DND-41 (cell line): ENCODE measurements around the gene FABP6.

Experiments used
- ATAC-seq: fragments of 200-7000 bp; cut with Tn5 transposase; 3 replicates; pipeline ENCODE4 v1.9.1; 2021; ENCODE audit warnings: low read depth; ENCODE audit not compliant: insufficient read depth
- DNase-seq: peaks from one replicate; pipeline ENCODE4 v3.0.0-alpha.2; 2020
- H2AFZ ChIP-seq: 2 replicates; pipeline ENCODE4 v1.6.0; 2012; ENCODE audit warnings: low read depth, low read length
- H3K27ac ChIP-seq: 2 replicates; pipeline ENCODE4 v1.5.1; 2012; ENCODE audit warnings: low read length, inconsistent platforms
- H3K27me3 ChIP-seq: fragments of 200-600 bp; sonication (generic); 2 replicates; pipeline ENCODE4 v1.6.0; 2012; ENCODE audit warnings: low read length, mild to moderate bottlenecking, inconsistent platforms; ENCODE audit not compliant: insufficient read depth, poor library complexity
- H3K36me3 ChIP-seq: 2 replicates; pipeline ENCODE4 v1.5.1; 2012; ENCODE audit warnings: low read length, inconsistent platforms; ENCODE audit not compliant: insufficient read depth
- H3K4me1 ChIP-seq: 2 replicates; pipeline ENCODE4 v1.5.1; 2012; ENCODE audit warnings: mild to moderate bottlenecking, low read length; ENCODE audit not compliant: insufficient read depth
- H3K4me2 ChIP-seq: 2 replicates; pipeline ENCODE4 v1.6.0; 2012; ENCODE audit warnings: mild to moderate bottlenecking, moderate library complexity, low read length, inconsistent platforms; ENCODE audit not compliant: insufficient read depth
- H3K4me3 ChIP-seq, 2 experiments: fragments of 200-600 bp in 1 of 2; shearing (Covaris generic) in 1 of 2; 2 replicates each; pipeline ENCODE4 v1.5.1; 2012 to 2016; ENCODE audit warnings: inconsistent platforms in 2 of 2, low read length in 2 of 2, mild to moderate bottlenecking in 2 of 2, low read depth in 1 of 2, moderate library complexity in 1 of 2
- H3K79me2 ChIP-seq: 2 replicates; pipeline ENCODE4 v1.6.0; 2012; ENCODE audit warnings: low read length, inconsistent platforms; ENCODE audit not compliant: insufficient read depth
- H3K9ac ChIP-seq: 2 replicates; pipeline ENCODE4 v1.6.0; 2012; ENCODE audit warnings: low read depth, mild to moderate bottlenecking, inconsistent platforms, low read length, moderate library complexity
- H3K9me3 ChIP-seq: 2 replicates; pipeline ENCODE4 v1.5.1; 2012; ENCODE audit warnings: low read length, moderate library complexity, mild to moderate bottlenecking, inconsistent platforms; ENCODE audit not compliant: insufficient read depth, severe bottlenecking
- H4K20me1 ChIP-seq: 2 replicates; pipeline ENCODE4 v1.6.0; 2012; ENCODE audit warnings: low read length; ENCODE audit not compliant: insufficient read depth
- EZH2 ChIP-seq: IDR thresholded peaks from 3 replicates; pipeline ENCODE4 v1.6.1; 2012; ENCODE audit warnings: borderline replicate concordance, low read depth, mild to moderate bottlenecking, moderate library complexity, low read length, inconsistent platforms; ENCODE audit not compliant: severe bottlenecking
- TF ChIP-seq, protein P1 (sequence below): IDR thresholded peaks from 2 replicates; pipeline ENCODE4 v1.5.1; 2012; ENCODE audit warnings: borderline replicate concordance, low read length, moderate library complexity, mild to moderate bottlenecking; ENCODE audit not compliant: poor library complexity, severe bottlenecking; ENCODE audit errors: extremely low read depth

The FABP6 gene, protein sequence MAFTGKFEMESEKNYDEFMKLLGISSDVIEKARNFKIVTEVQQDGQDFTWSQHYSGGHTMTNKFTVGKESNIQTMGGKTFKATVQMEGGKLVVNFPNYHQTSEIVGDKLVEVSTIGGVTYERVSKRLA

DNA sequence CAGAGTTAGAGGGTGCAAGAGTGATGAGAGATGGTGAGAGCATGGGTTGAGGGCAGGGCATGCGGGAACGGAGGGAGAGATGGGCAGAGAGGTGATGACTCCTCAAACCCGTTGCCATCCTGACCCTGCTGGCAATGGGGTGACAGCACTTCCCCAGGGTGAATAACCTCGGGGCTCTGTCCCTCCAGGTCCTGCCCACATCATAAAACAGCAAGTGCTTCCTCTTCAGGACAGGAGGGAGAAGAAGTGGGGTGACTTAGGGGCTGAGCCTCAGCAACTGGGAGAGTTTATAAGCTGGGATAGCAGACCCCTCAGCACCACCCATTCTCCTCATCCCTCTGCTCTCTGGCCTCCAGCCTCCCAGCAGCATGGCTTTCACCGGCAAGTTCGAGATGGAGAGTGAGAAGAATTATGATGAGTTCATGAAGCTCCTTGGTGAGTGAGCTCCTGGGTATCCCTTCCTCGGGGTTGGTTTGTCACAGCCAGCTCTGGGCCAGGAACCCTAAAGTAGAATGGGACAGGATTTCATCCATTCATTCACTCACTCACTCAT lies at the start of gene FABP6:
Gene FABP6 (plus strand): TSS at position 317 of the 553 bp plus-strand sequence. CDS start 52 bp downstream, at position 369.
- H3K4me1 ChIP-seq, result no peaks in the 10 kb centered on the region
- no peak within 1 kb of the TSS for H3K4me2 ChIP-seq
- H2AFZ ChIP-seq, result no peak within 1 kb of the TSS
- H3K9me3 ChIP-seq, result no peaks in the 10 kb centered on the region
- no peak within 1 kb of the TSS for H3K27ac ChIP-seq
- H4K20me1 ChIP-seq, result no peaks in the 10 kb centered on the region
- H3K4me3 ChIP-seq, result no peak within 1 kb of the TSS
- H3K9ac ChIP-seq, result no peak within 1 kb of the TSS
- no peaks in the 10 kb centered on the region for H3K27me3 ChIP-seq
- no peaks in the 10 kb centered on the region for H3K36me3 ChIP-seq
- TF ChIP-seq, protein P1, sequence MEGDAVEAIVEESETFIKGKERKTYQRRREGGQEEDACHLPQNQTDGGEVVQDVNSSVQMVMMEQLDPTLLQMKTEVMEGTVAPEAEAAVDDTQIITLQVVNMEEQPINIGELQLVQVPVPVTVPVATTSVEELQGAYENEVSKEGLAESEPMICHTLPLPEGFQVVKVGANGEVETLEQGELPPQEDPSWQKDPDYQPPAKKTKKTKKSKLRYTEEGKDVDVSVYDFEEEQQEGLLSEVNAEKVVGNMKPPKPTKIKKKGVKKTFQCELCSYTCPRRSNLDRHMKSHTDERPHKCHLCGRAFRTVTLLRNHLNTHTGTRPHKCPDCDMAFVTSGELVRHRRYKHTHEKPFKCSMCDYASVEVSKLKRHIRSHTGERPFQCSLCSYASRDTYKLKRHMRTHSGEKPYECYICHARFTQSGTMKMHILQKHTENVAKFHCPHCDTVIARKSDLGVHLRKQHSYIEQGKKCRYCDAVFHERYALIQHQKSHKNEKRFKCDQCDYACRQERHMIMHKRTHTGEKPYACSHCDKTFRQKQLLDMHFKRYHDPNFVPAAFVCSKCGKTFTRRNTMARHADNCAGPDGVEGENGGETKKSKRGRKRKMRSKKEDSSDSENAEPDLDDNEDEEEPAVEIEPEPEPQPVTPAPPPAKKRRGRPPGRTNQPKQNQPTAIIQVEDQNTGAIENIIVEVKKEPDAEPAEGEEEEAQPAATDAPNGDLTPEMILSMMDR, result no peak
- TF ChIP-seq EZH2, result no peak
- H3K79me2 ChIP-seq, result no peaks in the 10 kb centered on the region
- ATAC-seq (no peak), DNase-seq (no peak)

DNA sequence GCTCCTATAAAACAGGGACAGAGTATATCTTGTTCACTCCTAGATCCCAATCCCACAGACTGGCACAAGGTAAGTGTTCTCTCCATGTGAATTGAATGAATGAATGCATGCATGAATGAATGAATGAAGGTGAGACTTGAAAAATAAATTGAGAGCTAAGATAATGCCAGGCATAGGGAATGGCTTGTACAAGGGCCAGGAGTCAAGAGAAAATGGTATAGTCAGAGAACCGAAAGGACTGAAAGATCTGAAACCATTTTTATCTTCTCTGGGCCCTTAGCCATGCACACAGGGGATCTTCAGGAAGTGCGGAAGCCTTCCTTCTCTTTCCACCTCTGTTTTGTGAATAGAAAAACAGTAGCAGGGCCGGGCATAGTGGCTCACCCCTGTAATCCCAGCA lies 48.4 kb upstream of the FABP6 start:
- Histone ChIP-seq H3K36me3 (no peaks in the 10 kb centered on the region), H3K4me1 (no peaks in the 10 kb centered on the region), H3K79me2 (no peaks in the 10 kb centered on the region), H4K20me1 (no peaks in the 10 kb centered on the region), H3K9ac (no peak overlapping the region), H3K9me3 (no peaks in the 10 kb centered on the region), H3K27me3 (no peaks in the 10 kb centered on the region), H3K4me3 (no peak overlapping the region), H3K4me2 (no peak overlapping the region), H2AFZ (no peak overlapping the region), H3K27ac (no peak overlapping the region)
- DNase-seq (no peak), ATAC-seq (no peak)
- no peak for TF ChIP-seq EZH2
- TF ChIP-seq, protein P1, result no peak

DNA sequence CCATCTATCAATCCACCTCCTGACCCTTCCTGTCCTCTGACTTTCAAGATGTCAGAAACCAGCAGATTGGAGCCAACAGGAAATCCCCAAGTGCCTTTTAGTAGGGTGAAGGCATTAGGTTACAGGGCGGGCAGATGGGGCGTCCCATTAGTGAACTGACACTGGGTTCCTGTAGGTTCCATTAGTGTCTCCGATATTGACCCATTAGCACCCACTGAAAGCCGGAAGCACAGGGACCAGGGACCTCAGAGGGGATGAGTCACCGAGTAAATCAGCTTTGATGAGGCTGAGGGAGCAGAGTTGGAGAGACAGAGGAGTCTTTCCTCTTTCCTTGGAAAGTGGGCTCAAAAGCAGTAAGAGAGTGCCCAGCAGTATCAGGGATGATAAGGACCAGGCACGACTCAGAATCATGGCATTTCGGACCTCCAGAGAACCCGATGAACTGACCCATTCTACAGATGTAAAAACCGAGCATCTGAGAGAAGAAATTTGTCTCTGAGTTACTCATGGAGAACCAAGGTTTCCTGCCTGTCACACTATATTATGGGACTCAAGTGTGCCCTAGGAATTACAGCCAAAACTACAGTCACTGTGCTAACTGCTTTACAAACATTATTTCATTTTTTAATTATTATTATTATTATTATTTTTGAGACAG lies 47.2 kb upstream of the FABP6 start:
- Histone ChIP-seq H3K79me2 (no peaks in the 10 kb centered on the region), H3K4me3 (no peak overlapping the region), H3K4me1 (no peaks in the 10 kb centered on the region), H3K4me2 (no peak overlapping the region), H3K27ac (no peak overlapping the region), H4K20me1 (no peaks in the 10 kb centered on the region), H3K27me3 (no peaks in the 10 kb centered on the region), H3K9ac (no peak overlapping the region), H2AFZ (no peak overlapping the region), H3K36me3 (no peaks in the 10 kb centered on the region), H3K9me3 (no peaks in the 10 kb centered on the region)
- no peak for DNase-seq
- TF ChIP-seq, protein P1, result no peak
- no peak for TF ChIP-seq EZH2
- no peak for ATAC-seq
